Breast epithelium (tissue), 4 donors: Measurements from ENCODE around the gene ADARB2. TPM values are rescaled to one million over a fixed set of nuclear protein-coding genes. Genes with fewer than 3 reads are reported as not detected.

Experiments used
- DNase-seq, 2 donors: peaks; one replicate each; pipeline ENCODE4 v3.0.0-alpha.2; 2019; ENCODE audit warnings: low spot score in 2 of 2
- H3K27ac ChIP-seq, 2 donors: fragments of 200-600 bp; sonication (generic) in 1 of 2; one replicate each; pipeline ENCODE4 v1.5.1; 2016 to 2019; ENCODE audit warnings: mild to moderate bottlenecking in 1 of 2
- H3K27me3 ChIP-seq, 2 donors: fragments of 200-600 bp; sonication (generic) in 1 of 2; one replicate each; pipeline versions ENCODE4 v1.5.1 to v1.6.0; 2017 to 2019; ENCODE audit warnings: control low read depth in 1 of 2, mild to moderate bottlenecking in 1 of 2
- H3K36me3 ChIP-seq: fragments of 200-600 bp; one replicate; pipeline ENCODE4 v1.5.1; 2019
- H3K4me1 ChIP-seq, 2 donors: fragments of 200-600 bp; sonication (generic); one replicate each; pipeline ENCODE4 v1.5.1; 2016 to 2019; ENCODE audit warnings: control low read depth in 1 of 2
- H3K4me3 ChIP-seq, 3 donors: fragments of 200-600 bp; sonication (generic); 1 replicate in 2 of 3; 2 replicates in 1 of 3; pipeline ENCODE4 v1.5.1; 2016 to 2019; ENCODE audit warnings: mild to moderate bottlenecking in 3 of 3, moderate library complexity in 2 of 3
- H3K9me3 ChIP-seq, 2 donors: fragments of 200-600 bp; sonication (generic) in 1 of 2; one replicate each; pipeline ENCODE4 v1.5.1; 2016 to 2019; ENCODE audit warnings: control low read depth in 1 of 2
- POLR2A ChIP-seq: fragments of 450-650 bp; IDR thresholded peaks from one replicate; pipeline ENCODE4 v1.6.1; 2016; ENCODE audit warnings: antibody characterized with exemption, mild to moderate bottlenecking, moderate library complexity
- POLR2AphosphoS5 ChIP-seq, 3 donors: sonication (generic); formaldehyde crosslinking; IDR thresholded peaks; one replicate each; pipeline ENCODE4 v1.6.1; 2017; ENCODE audit warnings: antibody characterized with exemption in 3 of 3
- intact Hi-C: fragments of 100-400 bp; cut with DNase I; formaldehyde crosslinking; loops from one replicate; pipeline ENCODE4 v1.15.1; 2023; ENCODE audit warnings: low total_unique reads
- total RNA-seq, 3 donors: library from RNA; depleted of rRNA; stranded (reverse); fragments of >200 nt; gene quantifications; one replicate each; pipeline ENCODE4 v1.1.0, GENCODE V29; 2016
- TF ChIP-seq, protein P1 (sequence below), 3 donors: fragments of 450-650 bp; IDR thresholded peaks; one replicate each; pipeline ENCODE4 v1.5.1; 2016 to 2017; ENCODE audit warnings: antibody characterized with exemption in 3 of 3, mild to moderate bottlenecking in 3 of 3, moderate library complexity in 3 of 3

The ADARB2 gene
- total RNA-seq, 3 donors from 2014 or later = 0.32 to 3.9 (median 2.0) TPM

DNA sequence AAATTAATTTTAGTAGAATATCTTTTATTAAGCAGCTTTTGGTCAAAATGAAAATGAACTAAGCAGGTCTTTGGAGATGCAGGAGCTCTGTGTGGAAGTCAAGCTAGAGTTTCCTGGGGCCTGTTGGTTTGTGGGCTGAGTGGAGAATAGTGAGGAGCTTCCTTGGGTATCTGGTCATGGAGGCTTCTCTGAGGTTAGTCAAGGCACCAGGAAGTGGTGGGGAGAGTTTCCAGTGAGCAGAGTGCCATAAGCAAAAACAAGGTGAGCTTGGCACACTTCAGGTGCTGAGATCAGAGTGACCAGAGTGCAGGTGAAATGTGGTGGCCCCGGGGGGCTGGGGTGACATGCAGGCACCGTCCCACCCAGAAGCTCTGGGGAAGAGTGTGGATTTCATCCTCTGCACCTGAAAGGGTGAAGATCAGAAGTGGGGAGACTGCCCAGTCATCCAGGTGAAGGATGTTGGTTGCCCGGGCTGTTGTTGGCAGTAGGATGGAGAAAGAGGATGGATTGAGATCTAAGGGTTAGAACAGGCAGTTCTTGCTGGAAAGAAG is 603.8 kb downstream of the ADARB2 start:
- no peak overlapping the region for H3K4me3 ChIP-seq
- H3K27ac ChIP-seq = no peak overlapping the region
- peaks cover 10% of the 10 kb centered on the region for H3K36me3 ChIP-seq
- no peaks in the 10 kb centered on the region for H3K4me1 ChIP-seq
- no peak for DNase-seq
- TF ChIP-seq POLR2A (no peak), POLR2AphosphoS5 (IDR thresholded peaks at IDR 0.05) (no peak)
- TF ChIP-seq, protein P1, sequence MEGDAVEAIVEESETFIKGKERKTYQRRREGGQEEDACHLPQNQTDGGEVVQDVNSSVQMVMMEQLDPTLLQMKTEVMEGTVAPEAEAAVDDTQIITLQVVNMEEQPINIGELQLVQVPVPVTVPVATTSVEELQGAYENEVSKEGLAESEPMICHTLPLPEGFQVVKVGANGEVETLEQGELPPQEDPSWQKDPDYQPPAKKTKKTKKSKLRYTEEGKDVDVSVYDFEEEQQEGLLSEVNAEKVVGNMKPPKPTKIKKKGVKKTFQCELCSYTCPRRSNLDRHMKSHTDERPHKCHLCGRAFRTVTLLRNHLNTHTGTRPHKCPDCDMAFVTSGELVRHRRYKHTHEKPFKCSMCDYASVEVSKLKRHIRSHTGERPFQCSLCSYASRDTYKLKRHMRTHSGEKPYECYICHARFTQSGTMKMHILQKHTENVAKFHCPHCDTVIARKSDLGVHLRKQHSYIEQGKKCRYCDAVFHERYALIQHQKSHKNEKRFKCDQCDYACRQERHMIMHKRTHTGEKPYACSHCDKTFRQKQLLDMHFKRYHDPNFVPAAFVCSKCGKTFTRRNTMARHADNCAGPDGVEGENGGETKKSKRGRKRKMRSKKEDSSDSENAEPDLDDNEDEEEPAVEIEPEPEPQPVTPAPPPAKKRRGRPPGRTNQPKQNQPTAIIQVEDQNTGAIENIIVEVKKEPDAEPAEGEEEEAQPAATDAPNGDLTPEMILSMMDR (IDR thresholded peaks at IDR 0.05) = no peak
- peaks cover 10 to 11% of the 10 kb centered on the region in 2 donors for H3K9me3 ChIP-seq
- intact Hi-C loops = no loop called here
- H3K27me3 ChIP-seq = no peaks in the 10 kb centered on the region

DNA sequence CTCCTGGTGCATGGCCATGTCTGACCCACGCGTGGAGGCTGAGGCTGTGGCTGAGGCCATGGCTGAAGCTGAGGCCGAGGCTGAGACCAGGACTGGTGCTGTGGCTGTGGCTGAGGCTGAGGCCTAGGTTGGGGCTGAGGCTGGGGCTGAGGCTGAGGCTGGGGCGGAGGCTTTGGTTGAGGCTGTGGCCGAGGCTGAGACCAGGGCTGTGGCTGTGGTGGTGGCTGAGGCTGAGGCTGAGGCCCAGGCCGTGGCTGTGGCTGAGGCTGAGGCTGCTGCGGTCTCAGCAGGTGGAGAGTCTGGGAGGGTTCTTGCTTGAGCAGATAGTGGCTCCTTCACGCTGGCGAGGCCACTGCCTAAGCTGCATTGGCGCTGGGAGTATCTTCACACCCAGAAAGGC is 604.7 kb downstream of the ADARB2 start:
- Histone ChIP-seq H3K27me3 (no peaks in the 10 kb centered on the region), H3K36me3 (peaks cover 10% of the 10 kb centered on the region), H3K4me3 (no peak overlapping the region), H3K9me3 (peaks cover under 1 to 2% of the 10 kb centered on the region in 2 donors), H3K4me1 (no peaks in the 10 kb centered on the region), H3K27ac (no peak overlapping the region)
- intact Hi-C loops = no loop called here
- no peak for TF ChIP-seq POLR2AphosphoS5 (IDR thresholded peaks at IDR 0.05)
- TF ChIP-seq, protein P1 (IDR thresholded peaks at IDR 0.05) = no peak
- no peak for TF ChIP-seq POLR2A
- DNase-seq = no peak

DNA sequence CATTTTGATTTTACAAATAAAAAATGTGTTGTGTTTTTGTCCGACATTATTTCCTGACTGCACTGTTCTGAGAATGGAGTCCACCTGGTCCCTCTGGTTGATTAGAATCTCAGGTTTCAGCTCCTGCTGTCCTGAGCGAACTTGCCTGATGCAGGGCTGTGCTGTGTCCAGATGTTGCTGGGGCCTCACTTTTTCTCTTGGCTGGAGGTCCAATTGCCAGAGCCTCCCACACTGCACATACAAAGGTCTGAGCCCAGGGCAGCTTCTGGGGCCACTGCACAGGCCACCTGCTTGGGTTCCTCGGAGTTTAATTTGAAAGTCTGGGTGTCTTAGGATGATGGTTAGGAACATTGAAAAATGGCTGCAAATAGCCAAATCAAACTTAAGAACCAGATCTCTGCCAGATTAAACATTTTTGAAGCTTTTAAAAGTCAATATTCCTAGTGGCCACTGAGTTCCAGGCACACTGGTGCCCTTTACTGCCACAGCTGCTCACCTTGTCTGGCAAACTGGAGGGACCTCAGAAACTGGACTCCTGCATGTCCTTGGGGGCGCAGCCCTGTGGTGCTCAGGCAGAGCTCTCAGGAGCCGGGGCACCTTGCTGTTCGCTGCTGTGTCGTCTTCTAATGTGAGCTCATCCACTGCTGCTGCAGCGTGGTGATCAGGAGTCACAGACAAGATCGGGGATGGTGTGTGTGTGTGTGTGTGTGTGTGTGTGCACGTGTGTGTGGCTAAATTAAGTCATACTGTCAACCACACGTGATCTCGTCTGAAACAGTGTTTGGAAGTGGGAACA is 606.1 kb downstream of the ADARB2 start:
- DNase-seq = no peak
- intact Hi-C loops = no loop called here
- no peaks in the 10 kb centered on the region for H3K9me3 ChIP-seq
- H3K4me1 ChIP-seq = no peaks in the 10 kb centered on the region
- H3K27ac ChIP-seq = no peak overlapping the region
- no peaks in the 10 kb centered on the region for H3K27me3 ChIP-seq
- no peak overlapping the region for H3K4me3 ChIP-seq
- no peak for TF ChIP-seq POLR2AphosphoS5 (IDR thresholded peaks at IDR 0.05)
- TF ChIP-seq POLR2A = no peak
- TF ChIP-seq, protein P1 (IDR thresholded peaks at IDR 0.05) = no peak
- peaks cover 10% of the 10 kb centered on the region for H3K36me3 ChIP-seq

- Histone ChIP-seq H3K27ac (no peak overlapping the region), H3K36me3 (peaks cover 10% of the 10 kb centered on the region), H3K4me1 (no peaks in the 10 kb centered on the region), H3K4me3 (no peak overlapping the region), H3K27me3 (no peaks in the 10 kb centered on the region), H3K9me3 (no peaks in the 10 kb centered on the region)
- intact Hi-C loops = no loop called here
- no peak for DNase-seq
- TF ChIP-seq POLR2A = no peak
- TF ChIP-seq, protein P1 (IDR thresholded peaks at IDR 0.05) = no peak
- no peak for TF ChIP-seq POLR2AphosphoS5 (IDR thresholded peaks at IDR 0.05)
Observed at GRCh38 chr10:1130226-1130625, 607.1 kb downstream of the ADARB2 start.

DNA sequence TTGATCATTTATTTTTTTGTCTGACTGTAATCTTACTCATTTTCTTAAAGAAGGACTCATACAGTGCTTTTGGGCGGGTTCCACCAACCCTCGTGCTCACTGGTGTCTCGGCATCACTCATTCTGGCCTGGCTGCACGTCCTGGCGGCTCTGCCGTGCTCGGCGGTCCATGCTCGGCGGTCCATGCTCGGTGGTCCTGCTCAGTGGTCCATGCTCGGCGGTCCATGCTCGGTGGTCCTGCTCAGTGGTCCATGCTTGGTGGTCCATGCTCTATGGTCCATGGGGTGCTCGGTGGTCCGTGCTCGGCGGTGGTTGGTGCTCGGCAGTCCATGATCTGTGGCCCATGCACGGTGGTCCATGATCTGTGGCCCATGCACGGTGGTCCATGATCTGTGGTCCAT is 608.7 kb downstream of the ADARB2 start:
- Histone ChIP-seq H3K27ac (no peak overlapping the region), H3K4me1 (no peaks in the 10 kb centered on the region), H3K27me3 (no peaks in the 10 kb centered on the region), H3K4me3 (no peak overlapping the region), H3K9me3 (no peaks in the 10 kb centered on the region), H3K36me3 (peaks cover 10% of the 10 kb centered on the region)
- intact Hi-C loops = no loop called here
- no peak for DNase-seq
- TF ChIP-seq, protein P1 (IDR thresholded peaks at IDR 0.05) = no peak
- TF ChIP-seq POLR2A = no peak
- no peak for TF ChIP-seq POLR2AphosphoS5 (IDR thresholded peaks at IDR 0.05)
